Fibroblast of skin of right quadriceps (primary cell): Measurements from ENCODE around the gene KIF1B.
"Not testable (repeated sequence)": the region's sequence is repeated elsewhere in the genome, so short reads cannot be mapped to it uniquely, and the experiment has no call there.

Experiments
- DNase-seq: peaks from one replicate; pipeline ENCODE4 v3.0.0-alpha.2; 2013

The KIF1B gene

GRCh38 chr1:10398278-10398733 is 187.9 kb downstream of the KIF1B start:
- no peak for DNase-seq

- peak; percentile 98 for DNase-seq
Measured at GRCh38 chr1:10398734-10399443, 188.5 kb downstream of the KIF1B start, which contains the start of gene PGD. Gene PGD, plus strand, starts transcription at chr1:10399064. Its CDS starts 54 bp downstream, at chr1:10399118.

- DNase-seq: peak; percentile 28
Measured at GRCh38 chr1:10399444-10399941, 189.1 kb downstream of the KIF1B start.

- no peak for DNase-seq
Measured at GRCh38 chr1:10400013-10400412, 189.6 kb downstream of the KIF1B start.

- peak; percentile 60 for DNase-seq
Measured at GRCh38 chr1:10401281-10401680, 190.9 kb downstream of the KIF1B start.

GRCh38 chr1:10402729-10403274 is 192.4 kb downstream of the KIF1B start:
- no peak for DNase-seq

GRCh38 chr1:10407201-10407600 is 196.8 kb downstream of the KIF1B start:
- DNase-seq: no peak

- DNase-seq: peak; percentile 76
Measured at GRCh38 chr1:10415211-10415930, 205.0 kb downstream of the KIF1B start.

GRCh38 chr1:10415967-10416366 is 205.6 kb downstream of the KIF1B start:
- DNase-seq: not testable (repeated sequence)

- DNase-seq: not testable (repeated sequence)
Measured at GRCh38 chr1:10418741-10419140, 208.4 kb downstream of the KIF1B start.

GRCh38 chr1:10419351-10419750 is 209.0 kb downstream of the KIF1B start:
- DNase-seq: no peak

GRCh38 chr1:10421637-10422036 is 211.3 kb downstream of the KIF1B start:
- DNase-seq: no peak

- no peak for DNase-seq
Measured at GRCh38 chr1:10424034-10424433, 213.7 kb downstream of the KIF1B start.

GRCh38 chr1:10424651-10425050 is 214.3 kb downstream of the KIF1B start:
- no peak for DNase-seq

GRCh38 chr1:10425826-10426534 is 215.6 kb downstream of the KIF1B start:
- not testable (repeated sequence) for DNase-seq

GRCh38 chr1:10426535-10426848 is 216.1 kb downstream of the KIF1B start:
- not testable (repeated sequence) for DNase-seq

GRCh38 chr1:10428984-10429383 is 218.6 kb downstream of the KIF1B start:
- no peak for DNase-seq

- no peak for DNase-seq
Measured at GRCh38 chr1:10429868-10430215, 219.5 kb downstream of the KIF1B start.

- peak; percentile 83 for DNase-seq
Measured at GRCh38 chr1:10430216-10431069, 220.1 kb downstream of the KIF1B start, which contains the start of gene CENPS. Gene CENPS, plus strand, starts transcription at chr1:10430433. Its CDS starts 85 bp downstream, at chr1:10430518.
